ENCODE measurements around the gene C17orf50. TPM values are rescaled to one million over a fixed set of nuclear protein-coding genes. Genes with fewer than 3 reads are reported as not detected.

Gene C17orf50
- total RNA-seq, 1 experiment from 2014 or later = not detected

DNA sequence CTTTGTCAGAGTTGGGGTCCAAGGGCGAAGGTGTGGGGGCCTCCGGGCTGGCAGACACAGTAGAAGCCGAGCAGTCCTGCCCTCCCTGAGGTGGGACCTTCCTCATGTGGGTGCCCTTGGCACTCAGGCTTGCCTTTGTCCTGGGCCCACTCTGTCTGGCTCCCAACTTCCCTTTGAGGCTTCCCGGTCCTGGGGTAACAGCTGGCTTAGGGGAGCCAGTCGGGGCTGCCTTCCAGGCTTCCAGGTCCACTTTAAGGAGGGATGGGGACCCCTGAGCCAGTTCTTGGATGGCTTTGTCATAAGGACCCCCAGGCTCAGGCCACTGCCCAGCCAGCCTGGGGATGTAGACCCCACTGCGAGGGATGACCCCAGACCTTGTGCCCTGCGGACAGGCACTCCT, 15.4 kb upstream of the C17orf50 start:
- intact Hi-C loops (cut with micrococcal nuclease) = loop anchor here (5.0 to 10.0 kb wide), 5 partner anchors 433 to 1320 kb away; no protein-coding TSS in a partner anchor
- BruUV-seq (replicated peaks) = no TSS peak
- Histone ChIP-seq H3K9me2 (ENCODE audit: insufficient read depth) (no peaks in the 10 kb centered on the region), H3K4me2 (ENCODE audit: low read length) (no peak overlapping the region), H3K27ac (ENCODE audit: low read depth, low read length) (no peak overlapping the region), H3K79me2 (ENCODE audit: insufficient read depth, low read length) (no peaks in the 10 kb centered on the region), H3K27me3 (ENCODE audit: insufficient read depth, low read length) (peaks cover 4% of the 10 kb centered on the region; the same call in 1 of the 2 replicates), H3K4me1 (ENCODE audit: control insufficient read depth in 1 of 2, insufficient read depth in 2 of 2, low read length in 2 of 2) (no peaks in the 10 kb centered on the region), H3K36me3 (ENCODE audit: control insufficient read depth in 1 of 2, insufficient read depth in 2 of 2, low read length in 2 of 2) (no peaks in the 10 kb centered on the region), H3K4me3 (replicated peaks in 1 of 2; ENCODE audit: low read depth in 1 of 2, low read length in 2 of 2) (no peak overlapping the region), H2AFZ (ENCODE audit: low read depth, low read length, poor library complexity, severe bottlenecking) (no peak overlapping the region), H4K20me1 (ENCODE audit: insufficient read depth) (no peaks in the 10 kb centered on the region), H3K9ac (ENCODE audit: low read length) (no peak overlapping the region), H3K9me3 (ENCODE audit: control insufficient read depth in 1 of 2, insufficient read depth in 1 of 2, low read depth in 1 of 2, low read length in 2 of 2) (no peaks in the 10 kb centered on the region)
- ChIA-PET POLR2A (no interaction called here), CTCF (interaction anchor here (0.7 kb wide), 1 partner anchor 113 kb away, joined by 3 read pairs; no protein-coding TSS in a partner anchor), RAD21 (ENCODE audit: low non-redundant PET in 1 of 2, low total read pairs in 2 of 2, uncharacterized antibody in 2 of 2, unreplicated experiment in 2 of 2) (no interaction called here)
- ATAC-seq (no peak), DNase-seq (ENCODE audit: low read depth, low spot score) (no peak)
- TF ChIP-seq SP1 (IDR thresholded peaks at IDR 0.05; ENCODE audit: low read depth) (no peak), CEBPB (IDR thresholded peaks at IDR 0.05; ENCODE audit: low read depth) (no peak), ZFX (IDR thresholded peaks at IDR 0.05) (no peak), POLR2AphosphoS5 (IDR thresholded peaks at IDR 0.05; ENCODE audit: low read depth, low read length) (no peak), EGR1 (IDR thresholded peaks at IDR 0.05; ENCODE audit: low read depth) (no peak), REST (IDR thresholded peaks at IDR 0.05; ENCODE audit: low read depth) (no peak), ELF1 (IDR thresholded peaks at IDR 0.05; ENCODE audit: borderline replicate concordance, low read depth) (no peak), CBX3 (IDR thresholded peaks at IDR 0.05; ENCODE audit: low read depth) (no peak), TCF7L2 (IDR thresholded peaks at IDR 0.05; ENCODE audit: borderline replicate concordance, extremely low read depth, insufficient read depth, insufficient read length) (no peak), SRF (IDR thresholded peaks at IDR 0.05; ENCODE audit: low read depth) (no peak), CTCF (IDR thresholded peaks at IDR 0.05 in 2 of 3, conservative IDR thresholded peaks at IDR 0.05 in 1 of 3; ENCODE audit: borderline replicate concordance in 1 of 3, insufficient read depth in 1 of 3, low read depth in 2 of 3, low read length in 2 of 3) (no peak), ZNF274 (IDR thresholded peaks at IDR 0.05; ENCODE audit: low read depth, low read length) (no peak), EZH2phosphoT487 (IDR thresholded peaks at IDR 0.05; ENCODE audit: borderline replicate concordance) (no peak)
- TF ChIP-seq, protein P1, sequence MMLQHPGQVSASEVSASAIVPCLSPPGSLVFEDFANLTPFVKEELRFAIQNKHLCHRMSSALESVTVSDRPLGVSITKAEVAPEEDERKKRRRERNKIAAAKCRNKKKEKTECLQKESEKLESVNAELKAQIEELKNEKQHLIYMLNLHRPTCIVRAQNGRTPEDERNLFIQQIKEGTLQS (IDR thresholded peaks at IDR 0.05) = no peak
- TF ChIP-seq, protein P2, sequence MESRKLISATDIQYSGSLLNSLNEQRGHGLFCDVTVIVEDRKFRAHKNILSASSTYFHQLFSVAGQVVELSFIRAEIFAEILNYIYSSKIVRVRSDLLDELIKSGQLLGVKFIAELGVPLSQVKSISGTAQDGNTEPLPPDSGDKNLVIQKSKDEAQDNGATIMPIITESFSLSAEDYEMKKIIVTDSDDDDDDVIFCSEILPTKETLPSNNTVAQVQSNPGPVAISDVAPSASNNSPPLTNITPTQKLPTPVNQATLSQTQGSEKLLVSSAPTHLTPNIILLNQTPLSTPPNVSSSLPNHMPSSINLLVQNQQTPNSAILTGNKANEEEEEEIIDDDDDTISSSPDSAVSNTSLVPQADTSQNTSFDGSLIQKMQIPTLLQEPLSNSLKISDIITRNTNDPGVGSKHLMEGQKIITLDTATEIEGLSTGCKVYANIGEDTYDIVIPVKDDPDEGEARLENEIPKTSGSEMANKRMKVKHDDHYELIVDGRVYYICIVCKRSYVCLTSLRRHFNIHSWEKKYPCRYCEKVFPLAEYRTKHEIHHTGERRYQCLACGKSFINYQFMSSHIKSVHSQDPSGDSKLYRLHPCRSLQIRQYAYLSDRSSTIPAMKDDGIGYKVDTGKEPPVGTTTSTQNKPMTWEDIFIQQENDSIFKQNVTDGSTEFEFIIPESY (IDR thresholded peaks at IDR 0.05; ENCODE audit: extremely low read depth, insufficient replicate concordance, low read length) = no peak

All from HCT116 (cell line).